Erythroblast (primary cell): ENCODE results near the gene PHYHIPL.

ENCODE experiments used
- GATA1 ChIP-seq: IDR thresholded peaks from 2 replicates; pipeline ENCODE4 v1.6.1; 2011; ENCODE audit warnings: low read depth, mild to moderate bottlenecking, control low read depth, low read length, moderate library complexity
- POLR2A ChIP-seq: IDR thresholded peaks from 2 replicates; pipeline ENCODE4 v1.6.1; 2011; ENCODE audit warnings: mild to moderate bottlenecking, low read length

DNA sequence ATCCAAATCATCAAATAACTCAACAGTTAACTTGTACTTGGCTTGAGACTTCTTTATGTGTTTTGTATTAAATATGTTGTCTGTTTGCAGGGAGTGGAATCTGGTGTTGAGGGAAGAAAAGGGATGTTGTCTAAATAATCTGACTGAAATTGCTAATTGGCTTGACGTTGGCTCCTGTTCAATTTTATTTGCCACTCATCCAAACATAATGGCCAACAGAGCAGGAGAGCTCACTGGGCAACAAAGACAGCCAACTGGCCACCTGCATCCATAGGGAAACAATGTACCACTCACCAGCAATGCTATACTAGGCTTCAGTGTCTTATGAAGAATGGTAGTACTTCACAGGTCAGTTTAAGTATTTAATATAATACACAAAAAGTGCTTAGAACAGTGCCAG is 105.4 kb downstream of the PHYHIPL start:
- TF ChIP-seq POLR2A (no peak), GATA1 (no peak)
